HL-60 (cell line): ENCODE measurements around the gene AK5.

Source experiments
- CTCF ChIP-seq: IDR thresholded peaks from one replicate; pipeline ENCODE4 v1.5.1; 2011; ENCODE audit warnings: low read length, control low read depth, inconsistent platforms; ENCODE audit not compliant: insufficient read depth
- POLR2AphosphoS5 ChIP-seq: IDR thresholded peaks from 2 replicates; pipeline ENCODE4 v1.6.1; 2012; ENCODE audit warnings: low read depth

GRCh38 chr1:77282866-77283539, 1.2 kb downstream of the AK5 start:
- TF ChIP-seq POLR2AphosphoS5, result no peak
- TF ChIP-seq CTCF, result no peak
